GM12874 (cell line): ENCODE measurements around the gene RAD21L1.

Experiments used
- TF ChIP-seq, protein P1 (sequence below): IDR thresholded peaks from 2 replicates; pipeline ENCODE4 v1.5.1; 2011; ENCODE audit warnings: low read depth, mild to moderate bottlenecking, control low read depth, low read length, moderate library complexity; ENCODE audit not compliant: insufficient read depth

RAD21L1 gene

DNA sequence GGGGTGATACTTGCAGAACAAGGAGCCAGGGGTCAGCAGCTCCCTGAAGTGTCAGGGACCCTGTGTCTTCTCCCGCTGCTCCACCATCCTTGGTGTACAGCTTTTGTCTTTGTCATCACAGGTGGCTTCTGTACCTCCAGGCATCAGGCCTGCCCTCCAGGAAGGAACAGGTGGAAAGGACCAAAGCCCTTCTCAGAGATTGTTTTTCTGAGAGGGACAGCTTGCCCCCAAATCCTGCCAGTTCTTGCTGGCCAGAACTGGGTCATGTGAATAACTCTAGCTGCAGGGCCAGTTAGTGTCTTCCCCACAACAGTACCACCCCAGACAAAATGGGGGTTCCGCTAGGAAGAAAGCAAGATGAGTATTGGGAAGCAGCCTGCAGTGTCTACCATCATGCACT is 71.6 kb downstream of the RAD21L1 start:
- TF ChIP-seq, protein P1, sequence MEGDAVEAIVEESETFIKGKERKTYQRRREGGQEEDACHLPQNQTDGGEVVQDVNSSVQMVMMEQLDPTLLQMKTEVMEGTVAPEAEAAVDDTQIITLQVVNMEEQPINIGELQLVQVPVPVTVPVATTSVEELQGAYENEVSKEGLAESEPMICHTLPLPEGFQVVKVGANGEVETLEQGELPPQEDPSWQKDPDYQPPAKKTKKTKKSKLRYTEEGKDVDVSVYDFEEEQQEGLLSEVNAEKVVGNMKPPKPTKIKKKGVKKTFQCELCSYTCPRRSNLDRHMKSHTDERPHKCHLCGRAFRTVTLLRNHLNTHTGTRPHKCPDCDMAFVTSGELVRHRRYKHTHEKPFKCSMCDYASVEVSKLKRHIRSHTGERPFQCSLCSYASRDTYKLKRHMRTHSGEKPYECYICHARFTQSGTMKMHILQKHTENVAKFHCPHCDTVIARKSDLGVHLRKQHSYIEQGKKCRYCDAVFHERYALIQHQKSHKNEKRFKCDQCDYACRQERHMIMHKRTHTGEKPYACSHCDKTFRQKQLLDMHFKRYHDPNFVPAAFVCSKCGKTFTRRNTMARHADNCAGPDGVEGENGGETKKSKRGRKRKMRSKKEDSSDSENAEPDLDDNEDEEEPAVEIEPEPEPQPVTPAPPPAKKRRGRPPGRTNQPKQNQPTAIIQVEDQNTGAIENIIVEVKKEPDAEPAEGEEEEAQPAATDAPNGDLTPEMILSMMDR, result no peak

DNA sequence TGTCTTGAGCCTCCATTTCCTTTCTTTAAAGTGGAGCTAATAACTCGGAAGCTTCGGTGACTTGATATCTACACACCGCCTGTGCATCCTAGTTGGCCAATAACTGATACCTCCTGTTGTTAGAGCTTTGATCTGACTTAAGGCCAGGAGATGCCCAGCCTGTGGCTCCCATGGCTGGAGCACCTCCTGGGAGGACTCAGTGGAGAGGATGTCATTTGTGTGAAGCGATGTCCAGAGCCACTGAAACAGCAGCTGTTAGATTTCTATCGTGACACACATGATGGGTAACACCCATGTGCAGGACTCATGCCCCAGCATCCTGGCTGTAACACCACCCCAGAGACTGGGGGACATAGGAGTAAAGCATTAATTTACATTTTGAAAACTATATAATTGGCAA is 72.3 kb downstream of the RAD21L1 start:
- TF ChIP-seq, protein P1, result no peak

DNA sequence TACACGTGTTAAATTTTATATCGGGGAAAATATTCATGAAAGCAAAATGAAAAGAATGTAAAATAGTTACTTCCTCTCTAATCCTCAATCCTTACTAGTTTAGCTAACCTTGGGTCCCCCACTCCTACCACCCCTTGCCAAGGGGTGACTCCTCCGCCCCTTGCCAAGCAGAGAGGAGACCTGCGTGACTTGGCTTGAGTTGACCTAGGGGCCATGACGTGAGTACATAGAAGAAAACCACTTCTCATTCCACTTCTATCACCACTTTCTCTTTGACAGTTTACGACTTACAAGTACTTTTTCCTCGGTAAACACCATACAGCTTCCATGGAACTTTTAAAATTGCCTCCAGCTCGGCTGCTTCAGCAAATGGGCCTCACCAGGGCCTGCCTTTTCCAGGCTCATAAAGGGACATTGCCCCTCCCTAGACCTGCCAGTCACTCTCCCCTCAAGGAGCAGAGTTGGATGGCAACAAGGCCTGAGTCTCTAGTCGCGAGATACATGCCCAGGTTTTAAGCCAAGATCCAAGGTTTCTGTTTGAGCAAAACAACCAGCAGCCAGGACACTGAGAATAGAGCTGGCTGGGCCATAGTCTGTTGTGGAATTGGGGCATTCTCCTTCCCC is 73.2 kb downstream of the RAD21L1 start:
- TF ChIP-seq, protein P1, result no peak

DNA sequence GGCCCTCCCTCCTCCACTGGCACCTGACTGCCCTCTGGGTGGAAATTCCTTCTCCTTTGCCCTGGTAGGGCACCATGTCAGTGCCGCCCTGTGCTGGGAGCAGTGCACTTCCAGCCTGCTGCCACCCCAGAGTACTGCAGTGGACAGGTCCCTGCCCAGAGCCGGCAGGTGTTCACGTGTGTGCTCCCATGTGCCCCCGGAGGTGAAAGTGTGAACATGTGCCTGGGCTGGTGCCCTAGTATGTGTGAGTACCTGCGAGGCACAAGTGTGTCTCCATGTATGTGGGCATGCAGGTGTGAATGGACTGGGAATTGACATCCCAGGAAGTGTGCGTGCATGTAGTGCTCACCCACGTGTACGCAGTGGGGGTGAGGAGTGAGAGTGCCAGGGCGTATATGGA is 73.7 kb downstream of the RAD21L1 start:
- TF ChIP-seq, protein P1, result peak; percentile 66

DNA sequence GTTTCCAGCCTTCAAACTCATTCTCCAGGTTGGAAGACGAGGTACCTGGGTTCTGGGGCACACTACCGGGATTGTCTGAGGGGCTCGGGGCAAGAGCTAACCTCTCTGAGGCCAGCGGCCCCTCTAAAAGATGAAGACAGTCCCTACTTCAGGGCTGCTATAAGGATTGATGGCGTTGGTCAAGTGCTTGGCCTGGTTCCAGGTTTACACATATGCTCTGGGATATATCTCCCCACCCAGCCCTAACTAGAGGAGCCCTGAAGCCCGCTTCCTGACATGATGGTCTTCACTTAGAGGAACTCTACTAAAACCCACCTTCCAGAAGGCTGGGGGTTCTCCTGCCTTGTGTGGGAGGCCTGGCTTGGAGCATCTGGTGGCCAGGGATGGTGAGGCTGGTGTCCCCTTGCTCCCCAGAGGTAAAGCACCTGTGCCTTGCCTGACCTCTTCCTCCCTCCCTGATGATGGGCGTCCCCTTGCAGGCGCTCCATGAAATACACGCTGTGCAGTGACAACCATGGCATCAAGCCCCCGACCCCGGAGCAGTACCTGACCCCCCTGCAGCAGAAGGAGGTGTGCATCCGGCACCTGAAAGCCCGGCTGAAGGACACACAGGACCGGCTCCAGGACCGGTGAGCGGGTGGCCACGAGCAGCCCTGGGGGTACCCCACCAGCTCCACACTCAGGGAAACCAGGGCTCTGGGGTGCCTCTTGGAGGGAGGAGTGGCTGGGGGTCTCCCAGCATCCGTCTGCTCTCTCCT is 74.4 kb downstream of the RAD21L1 start:
- TF ChIP-seq, protein P1, result no peak

DNA sequence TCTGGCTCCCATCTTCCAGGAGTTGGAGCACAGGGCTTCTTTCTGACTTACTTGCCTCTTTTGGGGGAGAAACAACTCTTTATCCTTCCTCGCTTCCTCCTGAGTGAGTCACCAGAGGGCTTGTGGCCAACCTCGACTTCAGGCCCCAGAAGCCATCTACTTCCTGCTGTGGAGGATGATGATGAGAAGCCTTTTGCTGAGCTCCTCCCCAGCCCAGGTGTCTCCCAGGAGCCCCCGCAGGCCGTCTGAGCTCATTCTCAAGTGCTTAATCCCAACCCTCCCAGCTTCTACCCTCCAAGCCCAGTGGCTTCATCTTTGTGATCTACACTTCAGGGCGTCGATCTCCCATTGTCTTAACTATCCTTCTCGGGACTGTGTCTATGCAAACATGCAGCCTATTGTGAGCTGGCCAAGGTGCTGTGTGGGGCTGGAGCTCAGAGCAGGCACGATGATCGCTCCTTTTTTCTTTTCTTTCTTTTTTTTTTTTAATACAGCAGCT is 75.2 kb downstream of the RAD21L1 start:
- TF ChIP-seq, protein P1, result no peak

DNA sequence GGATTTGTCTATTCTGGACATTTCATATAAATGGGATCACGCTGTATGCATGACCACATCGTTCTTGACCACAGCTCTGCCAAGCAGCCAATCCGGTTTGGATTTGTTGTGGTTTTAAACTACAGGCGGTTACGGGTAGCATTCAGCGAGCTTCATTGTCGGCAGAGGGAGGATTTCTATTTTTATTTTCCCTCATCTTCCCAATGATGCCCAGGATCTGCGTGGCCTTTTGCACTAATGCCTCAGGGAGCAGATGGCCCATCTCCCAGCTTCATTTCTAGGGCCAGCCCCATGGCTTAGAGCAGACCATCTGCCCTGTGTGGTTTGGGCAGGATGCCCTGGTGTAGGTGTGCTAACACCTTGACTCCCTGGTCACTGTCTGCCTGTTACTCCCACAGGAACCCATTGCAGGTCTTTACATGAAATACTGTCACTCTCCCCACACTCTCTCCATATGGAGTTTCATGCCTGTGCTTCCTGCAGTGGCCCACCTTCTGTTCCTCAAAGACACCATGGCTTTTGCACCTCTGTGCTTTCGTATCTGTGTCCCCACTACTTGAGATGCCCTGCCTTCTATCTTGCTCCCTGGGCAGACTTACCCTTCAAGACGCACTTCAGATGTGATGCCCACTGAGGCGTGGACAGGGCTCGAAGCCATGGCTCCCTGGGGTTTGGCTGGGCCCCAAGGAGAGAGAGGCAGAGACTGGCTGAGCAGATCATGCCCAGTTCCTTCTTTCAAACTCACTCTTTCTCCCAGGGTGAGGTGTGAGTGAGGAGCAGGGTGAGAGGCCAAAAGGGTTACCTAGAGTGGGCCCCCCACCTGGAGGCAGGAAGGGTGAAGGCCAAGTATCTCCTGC is 77.1 kb downstream of the RAD21L1 start:
- TF ChIP-seq, protein P1, result no peak
